PC-9 (cell line): ENCODE data around the gene ANKS1B. TPM values are rescaled to one million over a fixed set of nuclear protein-coding genes. Genes with fewer than 3 reads are reported as not detected.

Experiments used
- BruUV-seq: library from RNA; stranded (reverse); fragments of 400-500 nt; replicated peaks from 2 replicates; lab custom pipeline; 2021; lab: Mats Ljungman, UMichigan
- CTCF ChIA-PET: fragments of 300-600 bp; sonication (Branson Sonifier 250); formaldehyde crosslinking; loops from one replicate; lab custom pipeline; 2022; ENCODE audit warnings: antibody characterized with exemption; lab: Charles Lee
- POLR2A ChIA-PET: fragments of 300-600 bp; sonication (Branson Sonifier 250); formaldehyde crosslinking; loops from one replicate; lab custom pipeline; 2022; ENCODE audit warnings: antibody characterized with exemption; ENCODE audit not compliant: unreplicated experiment; lab: Charles Lee
- DNase-seq, 2 experiments: peaks; one replicate each; pipeline versions ENCODE4 v3.0.0 to v3.0.0-alpha.2; 2015 to 2022; ENCODE audit warnings: mixed read lengths in 1 of 2
- H2AFZ ChIP-seq: fragments of 200-600 bp; sonication (generic); 2 replicates; pipeline ENCODE4 v1.8.1; 2017; ENCODE audit warnings: antibody characterized with exemption
- H3F3A ChIP-seq: fragments of 200-600 bp; sonication (generic); 2 replicates; pipeline ENCODE4 v1.8.1; 2017; ENCODE audit warnings: antibody characterized with exemption, mild to moderate bottlenecking, low read depth; ENCODE audit not compliant: insufficient read depth
- H3K27ac ChIP-seq: fragments of 200-600 bp; sonication (generic); 2 replicates; pipeline ENCODE4 v1.6.1; 2016; ENCODE audit warnings: mixed run types
- H3K27me3 ChIP-seq: fragments of 200-600 bp; sonication (generic); 2 replicates; pipeline ENCODE4 v1.6.1; 2016; ENCODE audit warnings: low read depth, mixed run types; ENCODE audit not compliant: insufficient read depth
- H3K36me3 ChIP-seq: fragments of 200-600 bp; sonication (generic); 2 replicates; pipeline ENCODE4 v1.6.1; 2016; ENCODE audit warnings: low read depth, mixed run types
- H3K4me1 ChIP-seq: fragments of 200-600 bp; sonication (generic); replicated peaks from 2 replicates; pipeline ENCODE4 v1.6.1; 2016; ENCODE audit warnings: mixed run types; ENCODE audit not compliant: insufficient read depth
- H3K4me2 ChIP-seq: fragments of 200-600 bp; sonication (generic); 2 replicates; pipeline ENCODE4 v1.6.1; 2017; ENCODE audit warnings: mixed run types
- H3K4me3 ChIP-seq: fragments of 200-600 bp; sonication (generic); 2 replicates; pipeline ENCODE4 v1.6.1; 2016; ENCODE audit warnings: mixed run types
- H3K79me2 ChIP-seq: fragments of 200-600 bp; sonication (generic); 2 replicates; pipeline ENCODE4 v1.6.1; 2017; ENCODE audit warnings: low read depth, mixed run types
- H3K9me2 ChIP-seq: fragments of 200-600 bp; sonication (generic); 2 replicates; pipeline ENCODE4 v1.8.1; 2017; ENCODE audit warnings: mild to moderate bottlenecking; ENCODE audit not compliant: insufficient read depth
- H3K9me3 ChIP-seq: fragments of 200-600 bp; sonication (generic); 2 replicates; pipeline ENCODE4 v1.8.1; 2016; ENCODE audit warnings: low read depth; ENCODE audit not compliant: insufficient read depth
- H4K20me1 ChIP-seq: fragments of 200-600 bp; sonication (generic); 2 replicates; pipeline ENCODE4 v1.8.1; 2017; ENCODE audit not compliant: insufficient read depth
- CTCF ChIP-seq: fragments of 200-600 bp; sonication (generic); conservative IDR thresholded peaks from 2 replicates; pipeline ENCODE4 v1.6.1; 2017; ENCODE audit warnings: mixed run types, antibody characterized with exemption, mild to moderate bottlenecking, moderate library complexity
- EZH2 ChIP-seq: fragments of 200-600 bp; sonication (generic); IDR thresholded peaks from 2 replicates; pipeline ENCODE4 v1.8.0; 2017; ENCODE audit warnings: antibody characterized with exemption, low read depth
- intact Hi-C: fragments of 100-400 bp; cut with micrococcal nuclease; formaldehyde crosslinking; loops from one replicate; pipeline ENCODE4 v1.10.0; 2022; ENCODE audit not compliant: unreplicated experiment
- total RNA-seq: library from RNA; stranded (reverse); gene quantifications from 2 replicates; pipeline ENCODE4 v1.2.3, GENCODE V29; 2021

ANKS1B gene
- total RNA-seq, 1 experiment from 2014 or later = not detected

GRCh38 chr12:99436584-99436983, 548.2 kb downstream of the ANKS1B start:
- ChIA-PET POLR2A (no interaction called here), CTCF (no interaction called here)
- no peaks in the 10 kb centered on the region for H3K9me2 ChIP-seq
- H4K20me1 ChIP-seq = no peaks in the 10 kb centered on the region
- no peak overlapping the region for H3K4me3 ChIP-seq
- no peak for DNase-seq
- no peaks in the 10 kb centered on the region for H3F3A ChIP-seq
- H3K4me2 ChIP-seq = no peak overlapping the region
- no peak overlapping the region for H2AFZ ChIP-seq
- no peak for TF ChIP-seq EZH2
- no peak for TF ChIP-seq CTCF
- BruUV-seq = no TSS peak
- intact Hi-C loops = no loop called here
- H3K36me3 ChIP-seq = no peaks in the 10 kb centered on the region
- H3K79me2 ChIP-seq = no peaks in the 10 kb centered on the region
- H3K27me3 ChIP-seq = no peaks in the 10 kb centered on the region
- no peaks in the 10 kb centered on the region for H3K9me3 ChIP-seq
- no peaks in the 10 kb centered on the region for H3K4me1 ChIP-seq
- no peak overlapping the region for H3K27ac ChIP-seq

- H3K36me3 ChIP-seq = no peaks in the 10 kb centered on the region
- no peaks in the 10 kb centered on the region for H3K4me1 ChIP-seq
- TF ChIP-seq EZH2 = no peak
- no peak for TF ChIP-seq CTCF
- no peak overlapping the region for H3K4me2 ChIP-seq
- H4K20me1 ChIP-seq = no peaks in the 10 kb centered on the region
- H3K9me3 ChIP-seq = no peaks in the 10 kb centered on the region
- no peak overlapping the region for H3K27ac ChIP-seq
- ChIA-PET CTCF (no interaction called here), POLR2A (no interaction called here)
- no peaks in the 10 kb centered on the region for H3K79me2 ChIP-seq
- H3K27me3 ChIP-seq = no peaks in the 10 kb centered on the region
- no peak overlapping the region for H2AFZ ChIP-seq
- H3F3A ChIP-seq = no peaks in the 10 kb centered on the region
- no peak for DNase-seq
- H3K4me3 ChIP-seq = no peak overlapping the region
- intact Hi-C loops = no loop called here
- BruUV-seq = no TSS peak
- no peaks in the 10 kb centered on the region for H3K9me2 ChIP-seq
Measured at GRCh38 chr12:99435095-99435791, 549.5 kb downstream of the ANKS1B start.

GRCh38 chr12:99433155-99433554, 551.6 kb downstream of the ANKS1B start:
- Histone ChIP-seq H3K36me3 (no peaks in the 10 kb centered on the region), H3K9me3 (no peaks in the 10 kb centered on the region), H3K27ac (no peak overlapping the region), H3K27me3 (no peaks in the 10 kb centered on the region), H3K4me1 (no peaks in the 10 kb centered on the region), H3K4me3 (no peak overlapping the region), H3K79me2 (no peaks in the 10 kb centered on the region), H2AFZ (no peak overlapping the region), H4K20me1 (no peaks in the 10 kb centered on the region), H3K4me2 (no peak overlapping the region), H3K9me2 (no peaks in the 10 kb centered on the region), H3F3A (no peaks in the 10 kb centered on the region)
- no TSS peak for BruUV-seq
- CTCF ChIA-PET = no interaction called here
- TF ChIP-seq EZH2 (no peak), CTCF (no peak)
- POLR2A ChIA-PET = no interaction called here
- no peak for DNase-seq
- intact Hi-C loops = no loop called here
